ENCODE measurements around the gene FRMD6.

The FRMD6 gene

GRCh38 chr14:51715250-51715649, 63.5 kb downstream of the FRMD6 start:
- no peak for TF ChIP-seq CTCF (IDR thresholded peaks at IDR 0.05; ENCODE audit: insufficient read depth, low read depth, low read length, missing control alignments)
- no peak for DNase-seq (ENCODE audit: low read depth)
- no peak overlapping the region for H3K4me3 ChIP-seq (ENCODE audit: low read length)

- no peak for DNase-seq (ENCODE audit: low read depth)
- TF ChIP-seq CTCF (IDR thresholded peaks at IDR 0.05; ENCODE audit: insufficient read depth, low read depth, low read length, missing control alignments) = no peak
- no peak overlapping the region for H3K4me3 ChIP-seq (ENCODE audit: low read length)
These were observed 64.0 kb downstream of the FRMD6 start for GRCh38 chr14:51715742-51716141.

GRCh38 chr14:51716610-51717009, 64.9 kb downstream of the FRMD6 start:
- H3K4me3 ChIP-seq (ENCODE audit: low read length) = no peak overlapping the region
- no peak for TF ChIP-seq CTCF (IDR thresholded peaks at IDR 0.05; ENCODE audit: insufficient read depth, low read depth, low read length, missing control alignments)
- DNase-seq (ENCODE audit: low read depth) = peak; percentile 55

GRCh38 chr14:51717766-51718165, 66.1 kb downstream of the FRMD6 start:
- no peak for DNase-seq (ENCODE audit: low read depth)
- H3K4me3 ChIP-seq (ENCODE audit: low read length) = no peak overlapping the region
- no peak for TF ChIP-seq CTCF (IDR thresholded peaks at IDR 0.05; ENCODE audit: insufficient read depth, low read depth, low read length, missing control alignments)

GRCh38 chr14:51719955-51720354, 68.2 kb downstream of the FRMD6 start:
- no peak overlapping the region for H3K4me3 ChIP-seq (ENCODE audit: low read length)
- no peak for DNase-seq (ENCODE audit: low read depth)
- TF ChIP-seq CTCF (IDR thresholded peaks at IDR 0.05; ENCODE audit: insufficient read depth, low read depth, low read length, missing control alignments) = no peak

- no peak for TF ChIP-seq CTCF (IDR thresholded peaks at IDR 0.05; ENCODE audit: insufficient read depth, low read depth, low read length, missing control alignments)
- no peak for DNase-seq (ENCODE audit: low read depth)
- H3K4me3 ChIP-seq (ENCODE audit: low read length) = no peak overlapping the region
These were observed 72.3 kb downstream of the FRMD6 start for GRCh38 chr14:51723990-51724389.

GRCh38 chr14:51724650-51725049, 72.9 kb downstream of the FRMD6 start:
- TF ChIP-seq CTCF (IDR thresholded peaks at IDR 0.05; ENCODE audit: insufficient read depth, low read depth, low read length, missing control alignments) = no peak
- DNase-seq (ENCODE audit: low read depth) = no peak
- H3K4me3 ChIP-seq (ENCODE audit: low read length) = no peak overlapping the region

Measured in epithelial cell of esophagus (primary cell).